Mucosa of rectum (tissue), 2 donors: ENCODE results near the gene CDHR3.

Source experiments
- H3K27ac ChIP-seq, 2 donors: one replicate each; pipeline ENCODE4 v1.7.0; 2013; ENCODE audit warnings: inconsistent platforms in 2 of 2, low read depth in 2 of 2, low read length in 2 of 2
- H3K27me3 ChIP-seq, 2 donors: one replicate each; pipeline ENCODE4 v1.7.0; 2013; ENCODE audit warnings: low read length in 2 of 2; ENCODE audit not compliant: control insufficient read depth in 2 of 2, insufficient read depth in 2 of 2
- H3K36me3 ChIP-seq, 2 donors: one replicate each; pipeline ENCODE4 v1.7.0; 2013; ENCODE audit warnings: low read length in 2 of 2; ENCODE audit not compliant: control insufficient read depth in 2 of 2, insufficient read depth in 2 of 2
- H3K4me1 ChIP-seq, 2 donors: one replicate each; pipeline ENCODE4 v1.7.0; 2013; ENCODE audit warnings: low read length in 2 of 2, mild to moderate bottlenecking in 1 of 2; ENCODE audit not compliant: control insufficient read depth in 2 of 2, insufficient read depth in 2 of 2
- H3K4me3 ChIP-seq, 2 donors: one replicate each; pipeline ENCODE4 v1.7.0; 2013; ENCODE audit warnings: low read length in 2 of 2
- H3K9ac ChIP-seq, 2 donors: one replicate each; pipeline ENCODE4 v1.7.0; 2013; ENCODE audit warnings: low read length in 2 of 2, low read depth in 1 of 2, mild to moderate bottlenecking in 1 of 2
- H3K9me3 ChIP-seq, 2 donors: one replicate each; pipeline ENCODE4 v1.7.0; 2013; ENCODE audit warnings: low read length in 2 of 2; ENCODE audit not compliant: control insufficient read depth in 2 of 2
- donor health status: healthy.
- donor health status: Normal muscosa, but diverticular disease.

CDHR3 gene

DNA sequence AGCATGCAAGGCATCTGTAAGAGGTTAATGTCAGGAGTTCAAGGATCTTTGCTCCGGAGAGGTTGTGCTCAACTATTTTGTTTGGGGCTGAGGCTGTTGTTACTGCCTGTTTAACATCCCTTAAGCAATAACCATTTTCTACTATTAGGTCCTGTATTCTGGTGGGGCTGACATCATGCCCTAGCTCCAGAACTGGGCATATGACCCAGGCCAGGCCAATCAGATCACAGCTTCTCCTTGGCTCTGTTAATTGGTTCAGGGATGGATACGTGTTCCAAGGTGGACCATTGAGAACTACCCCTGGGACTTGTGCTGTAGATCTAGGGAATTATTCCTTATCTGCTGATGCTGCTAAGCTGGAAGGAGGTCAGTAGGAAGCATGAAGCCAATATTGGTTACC lies 82.1 kb downstream of the CDHR3 start:
- peaks cover 2 to 6% of the 10 kb centered on the region in 2 donors for H3K4me1 ChIP-seq
- no peaks in the 10 kb centered on the region for H3K36me3 ChIP-seq
- no peak overlapping the region for H3K9ac ChIP-seq
- no peak overlapping the region for H3K27ac ChIP-seq
- no peaks in the 10 kb centered on the region for H3K9me3 ChIP-seq
- H3K27me3 ChIP-seq, result peaks cover 0 to 2% of the 10 kb centered on the region in 2 donors
- H3K4me3 ChIP-seq, result no peak overlapping the region

DNA sequence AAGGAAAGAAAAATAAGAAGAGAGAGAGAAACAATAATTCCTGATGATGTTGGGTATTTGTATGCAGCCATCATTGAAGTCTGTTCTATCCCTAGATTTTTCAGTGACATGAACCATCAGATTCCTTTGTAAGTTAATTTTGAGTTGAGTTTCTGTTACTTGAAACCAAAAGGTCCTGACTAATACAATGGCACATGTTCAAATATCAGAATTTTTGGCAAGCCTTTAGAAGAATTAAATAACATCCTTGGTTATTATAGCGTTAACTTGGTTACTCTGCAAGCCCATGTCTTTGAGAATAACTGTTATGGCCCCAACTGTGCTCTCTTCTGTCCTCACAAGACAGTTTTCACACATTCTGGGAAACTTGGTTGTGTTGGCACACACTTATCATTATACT lies 82.5 kb downstream of the CDHR3 start:
- Histone ChIP-seq H3K27ac (no peak overlapping the region), H3K4me3 (no peak overlapping the region), H3K4me1 (peaks cover 2 to 6% of the 10 kb centered on the region in 2 donors), H3K9ac (no peak overlapping the region), H3K36me3 (no peaks in the 10 kb centered on the region), H3K9me3 (no peaks in the 10 kb centered on the region), H3K27me3 (peaks cover 0 to 2% of the 10 kb centered on the region in 2 donors)

DNA sequence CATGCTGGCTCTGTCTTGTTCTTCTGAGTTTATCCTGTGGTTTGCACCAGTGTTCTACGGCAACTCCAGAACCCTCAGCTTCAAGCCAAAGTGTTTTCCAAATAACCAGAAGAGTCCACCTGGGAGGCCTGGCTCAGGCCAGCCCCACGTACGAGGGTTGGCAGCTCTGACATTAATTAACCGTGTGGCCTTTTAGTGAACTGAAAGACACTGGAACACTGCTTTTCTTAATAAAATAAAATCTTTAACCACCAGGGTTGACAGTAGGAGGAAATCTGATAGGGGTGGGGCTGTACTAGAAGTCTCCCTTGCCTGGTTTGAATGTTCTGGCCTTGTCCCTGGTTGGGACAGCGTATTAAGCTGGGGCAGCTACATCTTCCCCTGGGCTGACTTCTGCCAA lies 84.1 kb downstream of the CDHR3 start:
- H3K27me3 ChIP-seq, result peaks cover 0 to 2% of the 10 kb centered on the region in 2 donors
- no peak overlapping the region for H3K9ac ChIP-seq
- no peaks in the 10 kb centered on the region for H3K36me3 ChIP-seq
- peaks cover 2 to 6% of the 10 kb centered on the region in 2 donors for H3K4me1 ChIP-seq
- H3K27ac ChIP-seq, result no peak overlapping the region
- H3K9me3 ChIP-seq, result no peaks in the 10 kb centered on the region
- H3K4me3 ChIP-seq, result no peak overlapping the region

DNA sequence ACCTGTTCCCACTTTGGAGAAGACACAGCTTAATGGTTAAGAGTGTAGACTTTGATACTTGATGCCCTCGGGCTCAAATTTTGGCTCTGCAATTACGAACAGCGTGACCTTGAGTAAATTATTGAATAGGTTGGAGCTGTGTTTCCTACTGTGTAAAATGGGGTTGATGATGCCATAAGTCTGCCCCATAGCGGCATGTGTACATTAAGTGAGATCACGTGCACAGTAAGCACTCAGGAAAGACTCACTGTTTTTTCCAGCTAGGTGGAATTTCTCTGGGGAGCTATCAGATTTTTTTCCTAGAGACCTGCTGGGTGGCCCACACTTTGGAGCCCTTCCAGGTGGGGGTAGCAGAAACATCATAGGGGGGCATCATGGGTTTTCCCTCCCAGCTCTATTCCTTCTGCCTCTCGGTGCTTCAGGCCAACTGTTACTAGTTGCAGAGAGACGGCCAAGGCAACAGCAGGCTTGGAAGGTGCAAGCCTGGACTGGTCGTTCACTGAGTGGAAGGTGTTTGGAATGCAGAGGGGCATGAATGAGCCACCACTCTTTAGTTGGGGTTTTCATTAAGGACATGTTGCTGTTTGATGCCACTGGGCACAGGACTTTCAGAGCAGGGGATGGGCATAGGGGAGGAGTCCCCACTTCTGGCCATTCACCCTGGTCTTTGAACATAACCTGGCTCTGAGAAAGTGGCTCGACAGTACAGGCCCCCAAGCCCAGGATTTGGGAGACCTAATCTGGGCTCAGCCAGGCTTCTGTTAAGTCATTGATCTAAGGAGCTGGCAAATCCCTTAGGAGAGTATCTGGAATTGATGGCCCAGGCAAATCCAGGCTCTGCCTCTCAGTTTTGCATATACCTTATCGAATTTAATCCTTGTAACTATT lies 85.0 kb downstream of the CDHR3 start:
- Histone ChIP-seq H3K4me1 (no peaks in the 10 kb centered on the region), H3K36me3 (no peaks in the 10 kb centered on the region), H3K4me3 (no peak overlapping the region), H3K27me3 (peaks cover 0 to 2% of the 10 kb centered on the region in 2 donors), H3K27ac (no peak overlapping the region), H3K9me3 (no peaks in the 10 kb centered on the region), H3K9ac (no peak overlapping the region)

DNA sequence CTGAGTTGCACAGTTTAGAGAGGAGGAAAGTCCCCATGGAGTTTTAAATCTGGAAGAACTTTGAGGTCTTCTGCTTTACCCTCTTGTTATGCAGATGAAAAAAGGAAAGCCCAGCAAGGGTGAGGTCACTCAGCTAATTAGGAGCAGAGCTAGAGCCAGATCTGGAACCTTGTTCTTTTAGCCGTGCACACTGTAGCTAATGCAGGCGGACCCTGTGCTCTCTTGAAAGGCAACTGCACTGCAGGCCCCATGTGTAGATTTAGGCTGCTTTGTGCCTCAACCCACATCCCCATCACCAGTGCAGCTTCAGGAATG lies 85.6 kb downstream of the CDHR3 start:
- no peaks in the 10 kb centered on the region for H3K36me3 ChIP-seq
- H3K27me3 ChIP-seq, result peaks cover 0 to 2% of the 10 kb centered on the region in 2 donors
- no peak overlapping the region for H3K4me3 ChIP-seq
- H3K27ac ChIP-seq, result no peak overlapping the region
- H3K4me1 ChIP-seq, result no peaks in the 10 kb centered on the region
- H3K9ac ChIP-seq, result no peak overlapping the region
- H3K9me3 ChIP-seq, result no peaks in the 10 kb centered on the region

DNA sequence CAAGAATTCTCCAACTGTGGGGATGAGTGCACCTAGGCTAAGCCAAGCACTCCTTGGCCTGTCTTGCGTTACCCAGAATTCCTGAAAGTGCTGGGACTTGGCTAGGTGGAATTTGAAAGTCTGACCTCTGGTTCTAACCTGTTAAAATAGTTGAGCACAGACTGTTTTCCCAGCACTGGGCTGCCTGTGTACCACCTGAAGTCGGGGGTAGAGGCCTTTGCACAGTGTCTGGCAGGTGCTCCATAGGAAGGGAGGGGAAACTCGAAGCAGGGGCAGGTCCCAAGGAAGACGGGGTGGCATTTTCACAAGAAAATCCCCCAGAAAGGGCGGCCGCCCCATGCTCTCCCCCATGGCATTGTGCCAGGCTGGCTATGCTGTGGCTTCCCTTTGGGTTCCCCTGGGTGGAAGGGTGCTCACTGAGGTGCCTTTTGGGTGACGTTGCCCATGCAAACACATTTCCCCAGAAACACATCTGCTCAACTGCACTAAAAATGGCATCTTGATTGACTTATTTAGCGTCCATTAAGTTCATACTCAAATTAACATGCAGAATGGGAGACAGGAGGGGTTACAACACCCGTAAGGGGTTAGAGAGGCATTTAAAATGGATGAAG lies 86.2 kb downstream of the CDHR3 start:
- Histone ChIP-seq H3K36me3 (no peaks in the 10 kb centered on the region), H3K4me3 (no peak overlapping the region)

DNA sequence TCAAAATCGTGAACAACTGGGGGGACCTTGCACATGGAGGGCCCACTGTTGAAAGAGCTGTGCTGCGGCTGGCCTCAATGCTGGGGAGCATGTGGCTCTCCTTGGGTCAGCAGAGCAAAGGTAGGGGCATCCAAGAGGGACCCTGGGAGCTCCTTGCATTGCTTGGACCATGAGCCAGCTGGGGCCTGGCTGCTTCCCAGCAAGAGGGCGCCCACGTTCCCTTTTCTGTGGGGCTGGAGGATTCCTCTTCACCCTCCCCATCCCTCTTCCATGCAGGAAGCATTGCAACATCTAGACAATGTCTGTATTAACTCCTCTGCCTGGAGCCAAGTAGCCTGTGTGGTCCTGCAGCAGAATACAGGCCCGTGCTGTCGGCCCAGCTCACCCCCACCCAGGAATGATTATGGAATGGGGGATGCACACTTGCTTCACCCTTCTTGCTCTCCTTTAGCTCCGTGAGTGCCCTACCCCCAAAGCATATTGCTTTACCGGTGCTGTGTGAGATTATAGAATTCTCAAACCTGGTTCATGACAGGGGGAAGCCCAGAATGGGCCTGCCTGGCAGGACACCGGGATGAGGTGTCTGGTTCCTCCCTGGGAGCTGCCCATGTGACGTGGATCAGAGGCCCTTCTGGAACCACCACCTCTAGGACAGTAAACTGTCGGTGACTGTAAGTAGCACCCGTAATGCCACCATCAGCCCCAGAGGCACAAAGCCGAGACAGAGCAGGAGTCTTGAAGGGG lies 87.1 kb downstream of the CDHR3 start:
- no peaks in the 10 kb centered on the region for H3K27me3 ChIP-seq
- no peak overlapping the region for H3K9ac ChIP-seq
- H3K36me3 ChIP-seq, result no peaks in the 10 kb centered on the region
- no peaks in the 10 kb centered on the region for H3K9me3 ChIP-seq
- no peak overlapping the region for H3K4me3 ChIP-seq
- H3K4me1 ChIP-seq, result no peaks in the 10 kb centered on the region
- H3K27ac ChIP-seq, result no peak overlapping the region

More for the DNA sequence above, 86.2 kb downstream of the CDHR3 start:
- Histone ChIP-seq H3K9ac (no peak overlapping the region), H3K27ac (no peak overlapping the region), H3K4me1 (no peaks in the 10 kb centered on the region), H3K9me3 (no peaks in the 10 kb centered on the region), H3K27me3 (peaks cover 0 to under 1% of the 10 kb centered on the region in 2 donors)

DNA sequence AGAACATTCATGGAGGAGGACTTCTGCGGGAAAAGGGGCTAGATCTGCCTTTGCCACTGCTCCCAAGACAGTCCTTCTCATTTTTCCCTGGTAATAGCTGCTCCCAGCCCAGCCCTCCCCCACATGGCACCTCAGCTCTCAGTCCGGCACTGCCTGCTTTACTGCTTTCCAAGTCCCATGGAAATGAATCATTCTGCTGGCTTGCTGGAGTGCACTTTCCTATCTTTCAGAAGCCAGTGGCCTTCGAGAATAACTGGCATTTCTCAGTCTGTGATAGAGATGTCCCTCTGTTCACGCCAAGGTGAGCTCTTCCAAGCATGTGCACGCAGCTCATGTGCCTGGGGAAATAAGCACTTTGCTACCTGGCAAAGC lies 87.7 kb downstream of the CDHR3 start:
- H3K27me3 ChIP-seq, result no peaks in the 10 kb centered on the region
- no peak overlapping the region for H3K9ac ChIP-seq
- H3K4me3 ChIP-seq, result no peak overlapping the region
- H3K9me3 ChIP-seq, result no peaks in the 10 kb centered on the region
- no peaks in the 10 kb centered on the region for H3K36me3 ChIP-seq
- no peaks in the 10 kb centered on the region for H3K4me1 ChIP-seq
- H3K27ac ChIP-seq, result no peak overlapping the region

DNA sequence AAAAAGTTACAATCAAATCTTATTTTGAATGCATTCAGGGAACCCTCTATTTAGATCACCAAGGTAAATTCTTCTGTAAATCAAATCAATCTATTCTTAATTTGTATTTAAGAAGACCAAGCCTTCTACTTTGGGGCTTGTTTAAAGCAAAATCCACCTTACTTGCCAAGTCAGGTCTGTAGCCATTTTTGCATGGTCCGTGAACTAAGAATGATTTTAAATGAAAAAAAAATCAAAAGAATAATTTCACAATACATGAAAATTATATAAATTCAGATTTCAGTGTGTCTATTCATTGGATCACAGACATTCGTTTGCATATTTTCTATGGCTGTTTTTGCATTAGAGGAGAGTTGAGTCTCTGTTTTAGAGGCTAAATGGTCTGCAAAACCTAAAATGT lies 89.6 kb downstream of the CDHR3 start:
- no peaks in the 10 kb centered on the region for H3K9me3 ChIP-seq
- no peak overlapping the region for H3K4me3 ChIP-seq
- no peak overlapping the region for H3K9ac ChIP-seq
- no peaks in the 10 kb centered on the region for H3K36me3 ChIP-seq
- H3K4me1 ChIP-seq, result no peaks in the 10 kb centered on the region
- no peaks in the 10 kb centered on the region for H3K27me3 ChIP-seq
- no peak overlapping the region for H3K27ac ChIP-seq

DNA sequence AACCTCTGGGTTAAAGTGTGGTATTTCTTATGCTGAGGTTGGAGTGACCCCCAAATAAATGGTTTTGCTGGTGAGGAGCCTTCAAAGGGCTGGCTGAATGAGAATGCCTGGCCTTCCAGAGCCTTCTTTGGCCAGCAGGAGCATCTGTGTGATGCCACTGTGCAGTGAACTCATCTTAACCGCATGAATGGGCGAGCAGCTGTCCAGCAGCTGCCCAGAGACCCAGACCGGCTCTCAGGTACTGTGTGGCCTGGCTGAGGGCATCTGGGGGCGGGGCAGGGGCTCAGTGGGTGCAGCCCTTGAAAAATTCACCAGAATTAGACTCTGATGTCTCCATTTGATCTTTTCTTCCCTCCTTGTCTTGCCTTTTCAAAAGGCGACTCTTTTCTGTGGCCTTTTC lies 90.0 kb downstream of the CDHR3 start:
- Histone ChIP-seq H3K36me3 (no peaks in the 10 kb centered on the region), H3K9ac (no peak overlapping the region)

More for the DNA sequence above, 90.0 kb downstream of the CDHR3 start:
- no peaks in the 10 kb centered on the region for H3K27me3 ChIP-seq
- H3K27ac ChIP-seq, result no peak overlapping the region
- no peak overlapping the region for H3K4me3 ChIP-seq
- no peaks in the 10 kb centered on the region for H3K9me3 ChIP-seq
- H3K4me1 ChIP-seq, result peaks cover 0 to under 1% of the 10 kb centered on the region in 2 donors
